ENCODE data around the gene PLXNC1. TPM values are rescaled to one million over a fixed set of nuclear protein-coding genes. Genes with fewer than 3 reads are reported as not detected.

PLXNC1 gene
- total and polyA plus RNA-seq, 4 donors: 0.71 to 12.0 (median 3.3) TPM

- no peak for TF ChIP-seq ATF3 (IDR thresholded peaks at IDR 0.05)
These were observed 32.2 kb upstream of the PLXNC1 start (continued) for GRCh38 chr12:94116191-94116590.

- Histone ChIP-seq H3K27ac (ENCODE audit: low read depth in 1 of 2, low read length in 2 of 2) (no peak overlapping the region), H3K9me3 (ENCODE audit: control insufficient read depth in 4 of 4, low read length in 3 of 4) (no peaks in the 10 kb centered on the region), H3K27me3 (ENCODE audit: control insufficient read depth in 4 of 4, insufficient read depth in 4 of 4, low read length in 3 of 4) (no peaks in the 10 kb centered on the region), H3K4me3 (ENCODE audit: low read depth in 1 of 3, low read length in 3 of 3) (no peak overlapping the region), H3K9ac (ENCODE audit: low read depth in 1 of 2, low read length in 2 of 2) (no peak overlapping the region), H3K36me3 (ENCODE audit: control insufficient read depth in 4 of 4, insufficient read depth in 3 of 4, low read depth in 1 of 4, low read length in 3 of 4) (no peaks in the 10 kb centered on the region), H3K4me1 (ENCODE audit: control insufficient read depth in 4 of 4, insufficient read depth in 4 of 4, low read length in 3 of 4) (no peaks in the 10 kb centered on the region)
- 66% methylated on average over 3 of the region's 3 CpGs for WGBS
- DNase-seq (ENCODE audit: low spot score): no peak
- no peak for TF ChIP-seq HNF4A (conservative IDR thresholded peaks at IDR 0.05)
- TF ChIP-seq SP1 (IDR thresholded peaks at IDR 0.05): no peak
- no peak for TF ChIP-seq ATF3 (IDR thresholded peaks at IDR 0.05)
- TF ChIP-seq FOXA2 (IDR thresholded peaks at IDR 0.05): no peak
- no peak for TF ChIP-seq REST (IDR thresholded peaks at IDR 0.05)
- no peak for TF ChIP-seq YY1 (IDR thresholded peaks at IDR 0.05)
- TF ChIP-seq RAD21 (IDR thresholded peaks at IDR 0.05): no peak
- TF ChIP-seq JUND (IDR thresholded peaks at IDR 0.05): no peak
- TF ChIP-seq ZBTB33 (IDR thresholded peaks at IDR 0.05): no peak
- TF ChIP-seq CTCF (IDR thresholded peaks at IDR 0.05; ENCODE audit: low read depth, low read length, missing input control): no peak
- TF ChIP-seq MAX (IDR thresholded peaks at IDR 0.05): no peak
- TF ChIP-seq EGR1 (IDR thresholded peaks at IDR 0.05; ENCODE audit: low read depth in 2 of 2): no peak
These were observed 26.5 kb upstream of the PLXNC1 start for GRCh38 chr12:94121886-94122285.

GRCh38 chr12:94122591-94122990, 25.8 kb upstream of the PLXNC1 start:
- H3K4me3 ChIP-seq (ENCODE audit: low read depth in 1 of 3, low read length in 3 of 3): no peak overlapping the region
- no peak overlapping the region for H3K9ac ChIP-seq (ENCODE audit: low read depth in 1 of 2, low read length in 2 of 2)
- no peak for DNase-seq (ENCODE audit: low spot score)
- H3K27ac ChIP-seq (ENCODE audit: low read depth in 1 of 2, low read length in 2 of 2): no peak overlapping the region
- no peak for TF ChIP-seq YY1 (IDR thresholded peaks at IDR 0.05)
- TF ChIP-seq REST (IDR thresholded peaks at IDR 0.05): no peak
- WGBS: 75% methylated on average over 3 of the region's 3 CpGs
- H3K9me3 ChIP-seq (ENCODE audit: control insufficient read depth in 4 of 4, low read length in 3 of 4): no peaks in the 10 kb centered on the region
- no peaks in the 10 kb centered on the region for H3K36me3 ChIP-seq (ENCODE audit: control insufficient read depth in 4 of 4, insufficient read depth in 3 of 4, low read depth in 1 of 4, low read length in 3 of 4)
- no peaks in the 10 kb centered on the region for H3K27me3 ChIP-seq (ENCODE audit: control insufficient read depth in 4 of 4, insufficient read depth in 4 of 4, low read length in 3 of 4)
- no peaks in the 10 kb centered on the region for H3K4me1 ChIP-seq (ENCODE audit: control insufficient read depth in 4 of 4, insufficient read depth in 4 of 4, low read length in 3 of 4)
